SU-DHL-6 (cell line): Measurements from ENCODE around the gene WIZ.

Experiments
- CTCF ChIP-seq: fragments of 200-600 bp; sonication (generic); IDR thresholded peaks from one replicate; pipeline ENCODE4 v1.5.1; 2017; ENCODE audit warnings: antibody characterized with exemption, mild to moderate bottlenecking, low read length, moderate library complexity; ENCODE audit not compliant: insufficient read depth, poor library complexity, severe bottlenecking
- EZH2phosphoT487 ChIP-seq: fragments of 200-600 bp; sonication (generic), shearing (Covaris generic); conservative IDR thresholded peaks from 2 replicates; pipeline ENCODE4 v1.6.1; 2018; ENCODE audit warnings: mild to moderate bottlenecking, antibody characterized with exemption, low read length, moderate library complexity, mixed read lengths

- TF ChIP-seq CTCF (no peak), EZH2phosphoT487 (no peak)
Measured at GRCh38 chr19:15447057-15447456, 2.7 kb downstream of the WIZ start.
